HepG2 (cell line): ENCODE measurements around the gene ERICH6. TPM values are rescaled to one million over a fixed set of nuclear protein-coding genes. Genes with fewer than 3 reads are reported as not detected.

Experiments
- ATAC-seq: fragments of 200-7000 bp; cut with Tn5 transposase; 3 replicates; pipeline ENCODE4 v1.9.1; 2020; ENCODE audit warnings: mild to moderate bottlenecking, moderate library complexity
- BruUV-seq: library from RNA; stranded (reverse); fragments of 400-500 nt; replicated peaks from 2 replicates; lab custom pipeline; 2021; lab: Mats Ljungman, UMichigan
- CTCF ChIA-PET: fragments of 300-600 bp; formaldehyde crosslinking; extraction: SDS; loops from one replicate; lab custom pipeline; 2021; ENCODE audit warnings: low total read pairs, inconsistent platforms, low intra/inter-chr PET ratio; lab: Yijun Ruan, JAX
- POLR2A ChIA-PET: fragments of 350-600 bp; sonication (Branson Sonifier 250); formaldehyde crosslinking; loops from one replicate; lab custom pipeline; 2020; ENCODE audit warnings: antibody characterized with exemption, inconsistent platforms; lab: Yijun Ruan, JAX
- DNase-seq: peaks from one replicate; pipeline ENCODE4 v3.0.0-alpha.2; 2015; ENCODE audit warnings: low spot score
- FAIRE-seq: peaks from 3 replicates; lab custom pipeline; 2011; peaks lifted over from hg19 to GRCh38; lab: Jason Lieb, UNC
- H2AFZ ChIP-seq: one replicate; pipeline ENCODE4 v1.6.1; 2011; ENCODE audit warnings: low read length, inconsistent platforms
- H3K27ac ChIP-seq: fragments of 300-600 bp; 3 replicates; pipeline ENCODE4 v1.8.0; 2011; ENCODE audit warnings: mixed run types, mild to moderate bottlenecking, mixed read lengths, low read length, inconsistent platforms; ENCODE audit not compliant: insufficient read depth; ENCODE audit errors: extremely low read length
- H3K27me3 ChIP-seq, 2 experiments: fragments of 200-600 bp in 1 of 2; 2 replicates in 1 of 2; 3 replicates in 1 of 2; pipeline versions ENCODE4 v1.6.0 to v1.8.0; 2011; ENCODE audit warnings: low read length in 2 of 2, mild to moderate bottlenecking in 2 of 2, moderate library complexity in 2 of 2, inconsistent platforms in 1 of 2; ENCODE audit not compliant: insufficient read depth in 2 of 2, control insufficient read depth in 1 of 2
- H3K36me3 ChIP-seq, 2 experiments: fragments of 200-600 bp in 1 of 2; replicated peaks in 1 of 2; 2 replicates in 1 of 2; 3 replicates in 1 of 2; pipeline versions ENCODE4 v1.5.1 to v1.8.0; 2011; ENCODE audit warnings: low read length in 2 of 2, inconsistent platforms in 1 of 2; ENCODE audit not compliant: insufficient read depth in 2 of 2, control insufficient read depth in 1 of 2
- H3K4me1 ChIP-seq: 2 replicates; pipeline ENCODE4 v1.5.1; 2012; ENCODE audit warnings: low read length, inconsistent platforms; ENCODE audit not compliant: insufficient read depth
- H3K4me2 ChIP-seq: 2 replicates; pipeline ENCODE4 v1.6.0; 2011; ENCODE audit warnings: low read depth, low read length, inconsistent platforms
- H3K4me3 ChIP-seq, 3 experiments: fragments of 200-600 bp in 1 of 3; sonication (generic), shearing (Covaris generic) in 1 of 3; replicated peaks in 1 of 3; 2 replicates each; pipeline ENCODE4 v1.5.1; 2011 to 2016; ENCODE audit warnings: low read length in 3 of 3, inconsistent platforms in 2 of 3, low read depth in 2 of 3, mild to moderate bottlenecking in 2 of 3, control low read depth in 1 of 3, mixed read lengths in 1 of 3; ENCODE audit not compliant: insufficient read depth in 1 of 3
- H3K79me2 ChIP-seq: one replicate; pipeline ENCODE4 v1.6.1; 2011; ENCODE audit warnings: low read length, inconsistent platforms; ENCODE audit not compliant: insufficient read depth
- H3K9ac ChIP-seq: 2 replicates; pipeline ENCODE4 v1.6.0; 2011; ENCODE audit warnings: mild to moderate bottlenecking, low read depth, low read length, inconsistent platforms; ENCODE audit not compliant: insufficient read depth
- H3K9me3 ChIP-seq: 2 replicates; pipeline ENCODE4 v1.5.1; 2012; ENCODE audit warnings: mild to moderate bottlenecking, low read length
- H4K20me1 ChIP-seq: 2 replicates; pipeline ENCODE4 v1.6.0; 2011; ENCODE audit warnings: inconsistent platforms, mild to moderate bottlenecking, low read length, moderate library complexity; ENCODE audit not compliant: insufficient read depth
- AGO2 ChIP-seq: fragments of 200-400 bp; formaldehyde crosslinking; optimal IDR thresholded peaks from 2 replicates; pipeline ENCODE3; 2017; ENCODE audit warnings: mild to moderate bottlenecking, low read depth, low read length, moderate library complexity
- CBFB ChIP-seq: sonication (generic); formaldehyde crosslinking; IDR thresholded peaks from 2 replicates; pipeline ENCODE4 v1.4.0; 2020; ENCODE audit warnings: missing genetic modification reagents
- HMG20B ChIP-seq: conservative IDR thresholded peaks from 2 replicates; pipeline ENCODE4 v1.6.1; 2016; ENCODE audit warnings: missing genetic modification reagents, missing compliant biosample characterization
- KDM2A ChIP-seq: sonication (generic); formaldehyde crosslinking; IDR thresholded peaks from 2 replicates; pipeline ENCODE4 v1.4.0; 2020; ENCODE audit warnings: low read depth, missing genetic modification reagents, borderline replicate concordance
- NFKBIZ ChIP-seq: IDR thresholded peaks from 2 replicates; pipeline ENCODE4 v1.6.1; 2018; ENCODE audit warnings: missing genetic modification reagents, missing compliant biosample characterization
- SPEN ChIP-seq: sonication (generic); formaldehyde crosslinking; IDR thresholded peaks from 2 replicates; pipeline ENCODE4 v1.5.1; 2020; ENCODE audit warnings: low read depth, mild to moderate bottlenecking, missing genetic modification reagents
- TFDP2 ChIP-seq: sonication (generic); formaldehyde crosslinking; IDR thresholded peaks from 2 replicates; pipeline ENCODE4 v1.4.0; 2020; ENCODE audit warnings: missing genetic modification reagents
- ZNF326 ChIP-seq: sonication (generic); formaldehyde crosslinking; IDR thresholded peaks from 2 replicates; pipeline ENCODE4 v1.4.0; 2020; ENCODE audit warnings: missing genetic modification reagents, borderline replicate concordance
- ZNF367 ChIP-seq: sonication (generic); formaldehyde crosslinking; IDR thresholded peaks from 2 replicates; pipeline ENCODE4 v1.4.0; 2020; ENCODE audit warnings: missing genetic modification reagents, borderline replicate concordance
- WGBS: methylation state at CpG from one replicate; pipeline ENCODE4 v1.1.6; 2017; ENCODE audit warnings: low lambda C conversion rate; 5-methylcytosine and 5-hydroxymethylcytosine counted together
- in situ Hi-C: cut with HindIII; loops from 2 replicates; pipeline ENCODE4 v1.10.0; 2017; ENCODE audit warnings: low pct_unique_long_range_greater_than_20kb; ENCODE audit not compliant: extremely low pct_ligation_motif_present
- intact Hi-C: fragments of 100-400 bp; cut with micrococcal nuclease; formaldehyde crosslinking; loops from one replicate; pipeline ENCODE4 v1.10.0; 2022; ENCODE audit not compliant: unreplicated experiment
- polyA plus RNA-seq, 8 experiments: library from polyadenylated mRNA; depleted of rRNA in 3 of 8; stranded (reverse) in 7 of 8; unstranded in 1 of 8; fragments of >200 nt; fragmentation: Illumina TruSeq in 4 of 8; extraction: Trizol in 4 of 8; gene quantifications; 2 replicates each; pipeline versions ENCODE4 v1.2.1 to v1.2.3, GENCODE V29; 2011 to 2016; ENCODE audit warnings: low read depth in 4 of 8, missing spikeins in 1 of 8, mixed read lengths in 1 of 8; ENCODE audit not compliant: insufficient read depth in 1 of 8
- total RNA-seq, 5 experiments: library from RNA; depleted of rRNA; stranded (reverse); fragments of >200 nt; fragmentation: Illumina TruSeq; extraction: Trizol; gene quantifications; 2 replicates each; pipeline ENCODE4 v1.2.3, GENCODE V29; 2016; ENCODE audit warnings: low read depth in 1 of 5

ERICH6 gene
- total and polyA plus RNA-seq, 2 of the 13 experiments (the other 11 are each of a cell fraction or from before 2014, with no cell fraction given), result 0.03 TPM; not detected in 1

DNA sequence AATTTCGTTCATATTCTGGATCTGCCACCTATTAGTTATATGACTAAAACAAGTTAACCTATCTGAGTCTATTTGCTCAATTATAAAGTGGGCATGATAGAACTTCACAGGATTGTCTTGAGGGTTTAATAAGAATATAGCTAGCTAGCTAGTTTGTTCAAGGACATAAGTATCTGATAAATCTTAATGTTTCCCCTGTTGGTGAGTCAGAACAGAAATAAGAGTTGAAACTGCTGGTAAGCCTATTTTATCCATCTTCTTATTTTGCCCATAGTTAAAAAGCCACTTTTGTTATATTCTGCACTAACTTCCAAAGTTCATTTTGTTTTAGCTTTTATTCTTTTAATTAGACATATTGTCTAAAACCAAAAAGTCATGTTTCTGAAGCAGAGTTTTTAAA, 91.2 kb downstream of the ERICH6 start:
- FAIRE-seq (no peak), DNase-seq (no peak), ATAC-seq (no peak)
- intact Hi-C loops, result no loop called here
- CTCF ChIA-PET, result no interaction called here
- Histone ChIP-seq H3K9ac (no peak overlapping the region), H3K36me3 (peaks cover 0 to 15% of the 10 kb centered on the region in 2 experiments; a peak in 3 of 5 replicates), H3K4me1 (peaks cover 12% of the 10 kb centered on the region), H3K9me3 (no peaks in the 10 kb centered on the region), H4K20me1 (peaks cover 7% of the 10 kb centered on the region), H3K4me2 (no peak overlapping the region), H3K27me3 (no peaks in the 10 kb centered on the region), H3K79me2 (peaks cover 71% of the 10 kb centered on the region), H3K27ac (no peak overlapping the region), H2AFZ (no peak overlapping the region), H3K4me3 (no peak overlapping the region)
- POLR2A ChIA-PET, result no interaction called here
- WGBS, result 94% methylated on average over 1 of the region's 1 CpG
- in situ Hi-C loops, result no loop called here
- TF ChIP-seq ZNF326 (no peak), HMG20B (CRISPR knock-in tag) (no peak), TFDP2 (CRISPR knock-in tag) (no peak), ZNF367 (CRISPR knock-in tag) (no peak), NFKBIZ (CRISPR knock-in tag) (no peak)
- no TSS peak for BruUV-seq

DNA sequence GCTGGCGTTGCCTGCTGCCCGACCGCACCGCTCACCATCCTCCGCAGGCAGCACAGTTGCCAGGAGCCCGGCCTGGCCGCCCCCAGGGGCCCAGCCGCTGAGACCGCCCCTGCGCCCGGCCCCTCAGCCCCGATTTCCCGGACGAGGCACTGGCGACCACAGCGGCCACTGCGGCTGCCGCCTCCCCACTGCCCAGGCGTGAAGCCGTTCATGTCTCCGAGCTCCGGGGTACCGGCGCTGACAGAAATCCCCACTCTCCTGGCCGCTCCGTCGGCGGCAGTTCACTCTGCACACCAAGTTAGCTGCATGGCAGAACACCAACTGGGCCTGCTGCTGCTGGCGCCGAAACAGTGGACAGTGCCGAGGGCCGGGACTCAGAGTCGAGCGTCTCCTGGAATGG, 92.1 kb downstream of the ERICH6 start:
- H3K27me3 ChIP-seq, result no peaks in the 10 kb centered on the region
- in situ Hi-C loops, result no loop called here
- no peak for DNase-seq
- no peak overlapping the region for H3K4me3 ChIP-seq
- peaks cover 71% of the 10 kb centered on the region for H3K79me2 ChIP-seq
- H3K36me3 ChIP-seq, result peaks cover 0 to 15% of the 10 kb centered on the region in 2 experiments; a peak in 3 of 5 replicates
- intact Hi-C loops, result no loop called here
- H3K4me1 ChIP-seq, result peaks cover 20% of the 10 kb centered on the region
- H4K20me1 ChIP-seq, result peaks cover 11% of the 10 kb centered on the region
- ChIA-PET CTCF (no interaction called here), POLR2A (no interaction called here)
- no peak overlapping the region for H3K4me2 ChIP-seq
- no TSS peak for BruUV-seq
- no peak overlapping the region for H3K27ac ChIP-seq
- H3K9ac ChIP-seq, result no peak overlapping the region
- no peak overlapping the region for H2AFZ ChIP-seq
- FAIRE-seq, result no peak
- 97% methylated on average over 16 of the region's 34 CpGs for WGBS
- no peak for ATAC-seq
- TF ChIP-seq SPEN, result no peak
- TF ChIP-seq AGO2, result peak; percentile 51
- TF ChIP-seq KDM2A (CRISPR knock-in tag), result no peak
- TF ChIP-seq CBFB (CRISPR knock-in tag), result no peak
- no peaks in the 10 kb centered on the region for H3K9me3 ChIP-seq
